ENCODE data around the gene PAM.

GRCh38 chr5:102867992-102868662 lies 113.0 kb downstream of the PAM start:
- TF ChIP-seq TBP (CRISPR knock-in tag; IDR thresholded peaks at IDR 0.05), result no peak
- no peak for TF ChIP-seq YY1 (IDR thresholded peaks at IDR 0.05; ENCODE audit: insufficient read depth, insufficient replicate concordance, low read depth, low read length)
- no peak for TF ChIP-seq SMC3 (IDR thresholded peaks at IDR 0.05; ENCODE audit: low read length)
- TF ChIP-seq KDM2A (CRISPR knock-in tag; IDR thresholded peaks at IDR 0.05; ENCODE audit: borderline replicate concordance, low read depth), result no peak
- TF ChIP-seq STAT5B (CRISPR knock-in tag; IDR thresholded peaks at IDR 0.05), result no peak
- no peak for TF ChIP-seq ATF7 (IDR thresholded peaks at IDR 0.05)
- no peak for TF ChIP-seq ATF7 (CRISPR knock-in tag; IDR thresholded peaks at IDR 0.05)
- no peak for TF ChIP-seq ATF1 (CRISPR knock-in tag; IDR thresholded peaks at IDR 0.05)
- TF ChIP-seq ZNF776 (CRISPR knock-in tag; IDR thresholded peaks at IDR 0.05), result no peak
- no peak for TF ChIP-seq MAFG (CRISPR knock-in tag; IDR thresholded peaks at IDR 0.05)
